Upper lobe of right lung (tissue), 1 donor: ENCODE results near the gene MICB. TPM values are rescaled to one million over a fixed set of nuclear protein-coding genes. Genes with fewer than 3 reads are reported as not detected.

ENCODE experiments used
- ATAC-seq: fragments of 200-7000 bp; cut with Tn5 transposase; one replicate; pipeline ENCODE4 v1.9.1; 2020; ENCODE audit warnings: mild to moderate bottlenecking, moderate library complexity
- DNase-seq: peaks from one replicate; pipeline ENCODE4 v3.0.0-alpha.2; 2020
- H3K27ac ChIP-seq: fragments of 200-600 bp; one replicate; pipeline ENCODE4 v1.8.0; 2022
- H3K27me3 ChIP-seq: fragments of 200-600 bp; one replicate; pipeline ENCODE4 v1.8.0; 2022; ENCODE audit warnings: mild to moderate bottlenecking
- H3K36me3 ChIP-seq: fragments of 200-600 bp; one replicate; pipeline ENCODE4 v1.8.0; 2022
- H3K4me1 ChIP-seq: fragments of 200-600 bp; one replicate; pipeline ENCODE4 v1.8.0; 2022
- H3K4me3 ChIP-seq: fragments of 200-600 bp; one replicate; pipeline ENCODE4 v1.8.0; 2022; ENCODE audit warnings: mild to moderate bottlenecking
- H3K9me3 ChIP-seq: fragments of 200-600 bp; one replicate; pipeline ENCODE4 v1.8.0; 2022
- CTCF ChIP-seq: fragments of 200-600 bp; IDR thresholded peaks from one replicate; pipeline ENCODE4 v1.8.0; 2022; ENCODE audit warnings: antibody characterized with exemption
- intact Hi-C: fragments of 100-400 bp; cut with DNase I; formaldehyde crosslinking; loops from one replicate; pipeline ENCODE4 v1.11.0; 2022
- total RNA-seq: library from RNA; stranded (reverse); fragmentation: NEBNext Ultra II Directional; extraction: Animal tissue kit (Norgen Biotek cat#: 25700); gene quantifications from one replicate; pipeline ENCODE4 v1.2.1, GENCODE V29; 2021
- donor health status: DM: no; HTN: yes; CAD: no; lungs with severe emphysema.

MICB gene
- total RNA-seq, 1 donor from 2014 or later, result 8.2 TPM

- intact Hi-C loops, result no loop called here
- no peak for TF ChIP-seq CTCF
- DNase-seq (no peak), ATAC-seq (no peak)
- Histone ChIP-seq H3K27me3 (no peaks in the 10 kb centered on the region), H3K4me1 (peaks cover 6% of the 10 kb centered on the region), H3K9me3 (no peaks in the 10 kb centered on the region), H3K4me3 (no peak overlapping the region), H3K27ac (no peak overlapping the region), H3K36me3 (no peaks in the 10 kb centered on the region)
Observed at GRCh38 chr6:31473244-31473643, 24.7 kb upstream of the MICB start.

DNA sequence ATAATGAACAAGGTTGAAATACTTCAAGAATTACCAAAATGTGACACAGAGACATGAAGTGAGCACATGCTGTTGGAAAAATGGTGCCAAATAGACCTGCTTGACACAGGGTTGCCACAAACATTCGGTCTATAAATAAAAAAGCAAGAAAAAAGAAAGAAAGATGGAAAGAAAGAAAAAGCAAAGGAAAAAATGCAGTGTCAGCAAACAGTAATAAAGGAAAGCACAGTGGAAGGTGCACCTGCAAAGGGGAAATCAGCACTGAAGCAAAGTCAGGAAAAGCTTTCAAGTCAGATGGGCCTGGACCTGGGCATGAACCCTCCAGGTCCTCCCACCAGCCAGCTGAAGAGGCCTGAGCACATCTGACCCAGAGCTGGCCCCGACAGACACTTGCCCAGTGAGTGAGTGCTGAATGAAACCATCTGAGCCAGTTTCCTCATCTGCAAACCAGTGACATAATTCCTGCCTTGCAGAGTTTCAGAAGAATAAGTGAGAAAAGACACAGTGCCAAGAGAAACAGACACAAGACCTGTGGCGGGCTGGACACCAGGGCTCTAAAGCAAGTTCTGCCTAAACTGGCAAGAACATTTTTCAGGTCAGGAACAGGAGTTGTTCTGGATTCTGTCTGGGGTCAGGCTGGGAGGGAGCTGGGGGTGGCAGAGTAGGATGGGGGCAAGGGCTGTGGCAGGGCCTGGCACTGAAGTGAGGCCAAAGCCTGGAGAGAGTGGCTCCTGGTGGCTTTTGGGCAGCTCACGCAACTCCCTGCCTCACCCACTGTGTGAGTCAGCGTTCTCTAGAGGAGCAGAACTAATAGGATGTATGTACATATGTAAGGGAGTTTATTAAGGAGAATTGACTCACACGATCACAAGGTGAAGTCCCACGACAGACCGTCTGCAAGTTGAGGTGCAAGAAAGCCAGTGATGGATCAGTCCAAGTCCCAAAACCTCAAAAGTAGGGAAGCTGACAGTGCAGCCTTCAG, 23.9 kb upstream of the MICB start:
- no peak for TF ChIP-seq CTCF
- intact Hi-C loops, result no loop called here
- ATAC-seq (peak; percentile 61), DNase-seq (no peak)
- Histone ChIP-seq H3K4me3 (no peak overlapping the region), H3K4me1 (peaks cover 6% of the 10 kb centered on the region), H3K27me3 (no peaks in the 10 kb centered on the region), H3K9me3 (no peaks in the 10 kb centered on the region), H3K36me3 (no peaks in the 10 kb centered on the region), H3K27ac (no peak overlapping the region)

GRCh38 chr6:31474871-31475286, 23.1 kb upstream of the MICB start:
- intact Hi-C loops, result no loop called here
- no peak for DNase-seq
- no peak overlapping the region for H3K27ac ChIP-seq

DNA sequence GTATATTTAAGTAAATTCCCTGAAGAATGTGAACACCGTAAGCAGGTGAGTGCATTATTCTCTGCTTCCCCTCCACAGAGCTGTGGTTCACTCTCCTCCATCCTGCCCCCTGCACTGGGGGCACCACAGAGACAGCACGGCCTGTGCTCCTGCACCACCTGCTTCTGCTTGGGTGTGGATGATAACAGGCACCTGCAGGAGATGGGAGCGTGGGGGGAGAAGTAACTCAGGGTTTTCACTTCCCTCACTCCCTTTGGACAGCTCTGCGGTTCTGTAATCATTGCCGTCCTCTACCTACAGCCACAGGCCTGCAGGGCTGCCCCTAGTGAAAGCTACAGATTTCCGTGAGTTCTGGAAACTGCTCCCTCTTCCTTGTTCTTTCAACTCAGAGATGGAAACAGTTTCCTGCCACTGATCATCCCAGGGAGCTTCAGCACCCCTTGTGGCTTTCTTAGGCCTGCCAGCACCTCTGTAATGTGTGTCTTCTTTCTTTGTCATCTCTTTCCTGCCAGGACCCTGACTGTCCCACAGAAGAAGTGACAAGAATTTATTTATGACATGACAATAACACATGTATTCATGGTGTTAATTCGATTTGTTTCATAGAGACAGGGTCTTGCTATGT, 21.3 kb upstream of the MICB start:
- Histone ChIP-seq H3K27me3 (no peaks in the 10 kb centered on the region), H3K4me3 (no peak overlapping the region), H3K36me3 (no peaks in the 10 kb centered on the region), H3K9me3 (no peaks in the 10 kb centered on the region), H3K27ac (no peak overlapping the region), H3K4me1 (peaks cover 6% of the 10 kb centered on the region)
- intact Hi-C loops, result no loop called here
- DNase-seq, result no peak
- TF ChIP-seq CTCF, result no peak
- ATAC-seq, result no peak

More at GRCh38 chr6:31474871-31475286, 23.1 kb upstream of the MICB start:
- Histone ChIP-seq H3K27me3 (no peaks in the 10 kb centered on the region), H3K9me3 (no peaks in the 10 kb centered on the region), H3K4me1 (peaks cover 6% of the 10 kb centered on the region), H3K36me3 (no peaks in the 10 kb centered on the region), H3K4me3 (no peak overlapping the region)
- peak; percentile 24 for ATAC-seq
- TF ChIP-seq CTCF, result peak; percentile 26

DNA sequence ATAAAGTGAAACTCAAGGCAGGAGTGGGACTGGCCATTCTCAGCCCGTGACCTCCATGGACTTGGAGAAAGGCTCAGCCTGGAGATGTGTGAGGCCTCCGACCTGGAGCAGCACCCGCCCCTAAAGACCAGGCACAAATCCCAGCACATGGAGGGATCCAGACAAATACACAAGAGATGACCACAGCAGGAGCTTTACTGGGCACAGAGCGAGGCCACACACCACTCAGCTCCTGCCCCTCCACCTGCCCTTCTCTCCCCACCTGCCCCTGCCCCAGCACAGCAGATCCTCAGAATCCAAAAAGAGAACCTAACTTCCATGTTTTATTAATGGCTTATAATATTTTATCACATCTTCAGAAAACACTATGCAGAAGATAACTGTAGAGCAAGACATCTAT, 20.4 kb upstream of the MICB start:
- no peak overlapping the region for H3K4me3 ChIP-seq
- no peak for DNase-seq
- ATAC-seq, result no peak
- no peaks in the 10 kb centered on the region for H3K9me3 ChIP-seq
- H3K27ac ChIP-seq, result no peak overlapping the region
- no peaks in the 10 kb centered on the region for H3K27me3 ChIP-seq
- H3K4me1 ChIP-seq, result peaks cover 6% of the 10 kb centered on the region
- intact Hi-C loops, result no loop called here
- TF ChIP-seq CTCF, result no peak
- no peaks in the 10 kb centered on the region for H3K36me3 ChIP-seq
